Measurements from ENCODE around the gene PEX3. TPM values are rescaled to one million over a fixed set of nuclear protein-coding genes. Genes with fewer than 3 reads are reported as not detected.

PEX3 gene
- total RNA-seq, 5 donors from 2014 or later (not counting 1 experiment from before 2014, with no cell fraction given), result 12.2 to 19.9 (median 16.9) TPM

DNA sequence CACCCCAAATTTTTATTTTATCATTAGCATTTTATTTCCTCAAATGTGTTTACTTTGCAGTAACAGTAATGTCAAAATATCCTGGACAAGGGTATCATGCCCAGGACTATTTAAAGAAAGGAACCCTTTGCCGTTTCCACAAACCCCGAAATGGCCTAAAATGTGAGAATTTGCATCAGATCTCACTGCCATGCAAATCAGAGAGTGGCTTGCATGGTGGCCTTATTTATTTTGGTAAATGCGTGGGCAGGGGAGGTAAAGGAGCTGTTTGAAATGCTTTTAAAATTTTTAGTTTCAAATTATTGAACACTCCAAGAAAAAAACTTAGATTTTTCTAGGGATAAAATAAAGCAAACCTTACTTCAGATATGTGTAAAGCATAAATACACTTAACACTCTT is 43.9 kb upstream of the PEX3 start:
- DNase-seq, result no peak
- peaks cover 0 to 3% of the 10 kb centered on the region in 2 experiments for H3K27me3 ChIP-seq (replicated peaks in 1 of 2; ENCODE audit: control insufficient read depth in 2 of 2, extremely low read depth in 1 of 2, insufficient read depth in 2 of 2, low read length in 1 of 2)
- H3K4me3 ChIP-seq (ENCODE audit: control insufficient read depth in 1 of 2, extremely low read depth in 1 of 2, low read length in 1 of 2), result no peak overlapping the region
- CTCF ChIA-PET, result no interaction called here
- no peak overlapping the region for H3K27ac Mint-ChIP-seq
- H3K4me1 ChIP-seq (ENCODE audit: control insufficient read depth in 1 of 2, extremely low read depth in 1 of 2, insufficient read depth in 2 of 2, low read length in 2 of 2), result no peaks in the 10 kb centered on the region
- H3K9me3 Mint-ChIP-seq, result no peaks in the 10 kb centered on the region
- no peaks in the 10 kb centered on the region for H3K36me3 Mint-ChIP-seq
- peaks cover under 1 to 3% of the 10 kb centered on the region in 2 donors for H3K27me3 Mint-ChIP-seq
- no peaks in the 10 kb centered on the region for H3K36me3 ChIP-seq (ENCODE audit: control insufficient read depth in 2 of 2, extremely low read depth in 1 of 2, insufficient read depth in 1 of 2, low read length in 1 of 2)
- POLR2A ChIA-PET, result no interaction called here
- H3K4me1 Mint-ChIP-seq, result peaks cover 2 to 4% (median 4%) of the 10 kb centered on the region in 3 donors
- H3K4me3 Mint-ChIP-seq, result no peak overlapping the region
- H3K27ac ChIP-seq (ENCODE audit: low read length), result no peak overlapping the region
- no peak for ATAC-seq (replicated peaks in 1 of 4)
- 83% methylated on average over 2 of the region's 3 CpGs for WGBS (ENCODE audit: insufficient coverage)
- H3K9me3 ChIP-seq, result no peaks in the 10 kb centered on the region

DNA sequence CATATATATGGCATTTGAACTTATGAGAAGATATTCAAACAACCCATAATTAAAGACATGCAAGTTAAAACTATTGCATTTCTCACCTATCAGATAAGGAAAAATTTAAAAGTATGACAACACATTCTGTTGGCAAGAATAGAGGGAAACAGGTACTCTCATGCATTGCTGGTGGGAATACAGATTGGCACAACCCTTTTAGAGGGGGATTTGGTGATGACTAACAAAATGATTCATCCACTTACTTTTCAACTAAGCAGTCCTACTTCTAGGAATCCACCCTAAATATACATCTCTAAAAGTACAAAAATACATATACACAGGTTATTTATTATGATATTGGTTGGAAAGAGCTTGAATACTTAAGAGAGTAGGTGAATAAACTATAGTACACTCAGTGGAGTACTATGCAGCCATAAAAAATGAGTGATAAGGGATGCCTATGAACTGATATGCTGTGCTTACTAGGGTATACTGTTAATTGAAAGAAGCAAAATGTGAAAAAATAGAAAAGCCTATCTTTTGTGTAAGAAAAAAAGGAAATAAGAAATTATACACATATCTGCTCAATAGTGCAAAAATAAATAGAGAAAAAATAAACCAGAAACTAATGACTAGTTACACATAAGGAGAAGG is 42.3 kb upstream of the PEX3 start:
- no peaks in the 10 kb centered on the region for H3K9me3 ChIP-seq
- H3K27ac ChIP-seq (ENCODE audit: low read length), result no peak overlapping the region
- peaks cover 0 to 3% of the 10 kb centered on the region in 2 experiments for H3K27me3 ChIP-seq (replicated peaks in 1 of 2; ENCODE audit: control insufficient read depth in 2 of 2, extremely low read depth in 1 of 2, insufficient read depth in 2 of 2, low read length in 1 of 2)
- no peak for DNase-seq
- no peaks in the 10 kb centered on the region for H3K9me3 Mint-ChIP-seq
- no peaks in the 10 kb centered on the region for H3K36me3 ChIP-seq (ENCODE audit: control insufficient read depth in 2 of 2, extremely low read depth in 1 of 2, insufficient read depth in 1 of 2, low read length in 1 of 2)
- no peaks in the 10 kb centered on the region for H3K4me1 Mint-ChIP-seq
- H3K27ac Mint-ChIP-seq, result no peak overlapping the region
- no peaks in the 10 kb centered on the region for H3K4me1 ChIP-seq (ENCODE audit: control insufficient read depth in 1 of 2, extremely low read depth in 1 of 2, insufficient read depth in 2 of 2, low read length in 2 of 2)
- peaks cover 2 to 3% of the 10 kb centered on the region in 2 donors for H3K27me3 Mint-ChIP-seq
- no peak overlapping the region for H3K4me3 ChIP-seq (ENCODE audit: control insufficient read depth in 1 of 2, extremely low read depth in 1 of 2, low read length in 1 of 2)
- H3K4me3 Mint-ChIP-seq, result no peak overlapping the region
- POLR2A ChIA-PET, result interaction anchor here in 1 of 2 donors (0.6 kb wide), 1 partner anchor 722 kb away, joined by 3 read pairs; no protein-coding TSS in a partner anchor
- no peaks in the 10 kb centered on the region for H3K36me3 Mint-ChIP-seq
- CTCF ChIA-PET, result no interaction called here
- ATAC-seq (replicated peaks in 1 of 4), result no peak

DNA sequence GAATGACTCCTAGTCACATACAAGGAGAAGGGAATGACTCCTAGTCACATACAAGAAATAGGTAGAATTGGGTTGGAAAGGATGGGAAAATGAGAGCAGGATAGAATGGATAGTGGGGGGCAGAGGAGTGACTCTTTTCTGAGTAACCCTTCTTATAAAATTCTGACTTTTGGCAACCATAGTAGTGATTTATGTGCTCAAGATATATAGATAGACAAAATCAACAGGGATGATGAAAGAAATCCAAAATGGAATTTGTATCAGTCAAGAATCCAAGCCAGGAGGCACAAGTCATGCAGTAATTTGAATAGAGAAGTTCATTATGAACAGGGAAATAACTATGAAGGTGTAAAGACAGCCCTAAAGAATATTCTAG is 41.8 kb upstream of the PEX3 start:
- no peak overlapping the region for H3K4me3 Mint-ChIP-seq
- Histone ChIP-seq H3K4me1 (ENCODE audit: control insufficient read depth in 1 of 2, extremely low read depth in 1 of 2, insufficient read depth in 2 of 2, low read length in 2 of 2) (no peaks in the 10 kb centered on the region), H3K27me3 (replicated peaks in 1 of 2; ENCODE audit: control insufficient read depth in 2 of 2, extremely low read depth in 1 of 2, insufficient read depth in 2 of 2, low read length in 1 of 2) (peaks cover 0 to 3% of the 10 kb centered on the region in 2 experiments), H3K9me3 (no peaks in the 10 kb centered on the region), H3K27ac (ENCODE audit: low read length) (no peak overlapping the region), H3K36me3 (ENCODE audit: control insufficient read depth in 2 of 2, extremely low read depth in 1 of 2, insufficient read depth in 1 of 2, low read length in 1 of 2) (no peaks in the 10 kb centered on the region), H3K4me3 (ENCODE audit: control insufficient read depth in 1 of 2, extremely low read depth in 1 of 2, low read length in 1 of 2) (no peak overlapping the region)
- peaks cover 2 to 3% of the 10 kb centered on the region in 2 donors for H3K27me3 Mint-ChIP-seq
- no peak for ATAC-seq (replicated peaks in 1 of 4)
- H3K27ac Mint-ChIP-seq, result no peak overlapping the region
- no peaks in the 10 kb centered on the region for H3K4me1 Mint-ChIP-seq
- DNase-seq, result no peak
- H3K36me3 Mint-ChIP-seq, result no peaks in the 10 kb centered on the region
- ChIA-PET CTCF (no interaction called here), POLR2A (no interaction called here)
- H3K9me3 Mint-ChIP-seq, result no peaks in the 10 kb centered on the region

DNA sequence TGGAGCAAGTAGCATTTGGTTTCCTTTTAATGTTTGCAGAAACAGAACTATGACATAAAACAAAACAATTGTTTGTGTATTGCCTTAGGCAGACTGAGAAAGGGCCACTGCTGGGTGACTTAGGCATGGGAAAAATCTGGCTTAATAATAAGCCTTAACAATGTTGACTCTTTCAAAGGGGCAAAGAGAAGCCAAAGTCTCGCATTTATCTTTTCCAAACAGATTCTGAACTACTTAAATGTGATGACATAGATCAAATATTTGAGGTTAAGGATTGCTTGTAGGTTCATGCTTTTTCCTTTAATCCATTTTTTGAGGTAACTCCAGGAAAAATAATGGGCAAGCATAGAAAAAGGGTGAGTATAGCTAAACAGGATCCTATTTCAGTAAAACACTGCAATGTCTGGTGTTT is 39.7 kb upstream of the PEX3 start:
- CTCF ChIA-PET, result interaction anchor here (0.7 to 1.0 kb wide), 3 partner anchors 13 to 826 kb away, joined by 3 to 4 read pairs (median 4); no protein-coding TSS in a partner anchor
- DNase-seq, result no peak
- POLR2A ChIA-PET, result interaction anchor here in 1 of 2 donors (0.7 kb wide), 1 partner anchor 696 kb away, joined by 6 read pairs; no protein-coding TSS in a partner anchor
- Histone ChIP-seq H3K4me3 (ENCODE audit: control insufficient read depth in 1 of 2, extremely low read depth in 1 of 2, low read length in 1 of 2) (no peak overlapping the region), H3K27me3 (replicated peaks in 1 of 2; ENCODE audit: control insufficient read depth in 2 of 2, extremely low read depth in 1 of 2, insufficient read depth in 2 of 2, low read length in 1 of 2) (no peaks in the 10 kb centered on the region), H3K27ac (ENCODE audit: low read length) (no peak overlapping the region), H3K36me3 (ENCODE audit: control insufficient read depth in 2 of 2, extremely low read depth in 1 of 2, insufficient read depth in 1 of 2, low read length in 1 of 2) (no peaks in the 10 kb centered on the region), H3K4me1 (ENCODE audit: control insufficient read depth in 1 of 2, extremely low read depth in 1 of 2, insufficient read depth in 2 of 2, low read length in 2 of 2) (no peaks in the 10 kb centered on the region), H3K9me3 (no peaks in the 10 kb centered on the region)
- H3K36me3 Mint-ChIP-seq, result peaks cover 5% of the 10 kb centered on the region
- H3K27me3 Mint-ChIP-seq, result peaks cover 2 to 3% of the 10 kb centered on the region in 2 donors
- no peaks in the 10 kb centered on the region for H3K4me1 Mint-ChIP-seq
- no peak overlapping the region for H3K27ac Mint-ChIP-seq
- no peaks in the 10 kb centered on the region for H3K9me3 Mint-ChIP-seq
- H3K4me3 Mint-ChIP-seq, result no peak overlapping the region
- no CpG with 5 or more reads among the region's 1 CpG for WGBS (ENCODE audit: insufficient coverage)
- ATAC-seq (replicated peaks in 1 of 4), result no peak

DNA sequence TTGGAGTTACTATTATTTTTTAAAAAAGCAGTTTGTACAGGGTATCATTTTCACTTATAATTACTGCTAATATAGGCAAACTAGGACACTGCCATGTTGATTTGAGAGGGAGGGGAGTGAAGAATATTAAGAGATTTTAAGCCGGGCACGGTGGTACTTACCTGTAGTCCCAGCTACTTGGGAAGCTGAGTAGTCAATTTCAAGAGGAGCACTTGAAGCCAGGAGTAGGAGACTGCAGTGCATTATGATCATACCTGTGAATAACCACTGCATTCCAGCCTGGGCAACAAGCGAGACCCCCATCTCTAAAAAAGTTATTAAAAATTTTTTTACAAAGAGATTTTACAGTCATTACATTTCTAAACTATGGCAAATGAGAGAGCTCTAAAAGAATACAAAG is 35.8 kb upstream of the PEX3 start:
- H3K9me3 ChIP-seq, result no peaks in the 10 kb centered on the region
- H3K27me3 ChIP-seq (replicated peaks in 1 of 2; ENCODE audit: control insufficient read depth in 2 of 2, extremely low read depth in 1 of 2, insufficient read depth in 2 of 2, low read length in 1 of 2), result no peaks in the 10 kb centered on the region
- ATAC-seq (replicated peaks in 1 of 4) (no peak), DNase-seq (no peak)
- ChIA-PET CTCF (interaction anchor here (0.5 to 0.9 kb wide), 2 partner anchors 9 to 1101 kb away, joined by 3 to 4 read pairs; no protein-coding TSS in a partner anchor), POLR2A (no interaction called here)
- Mint-ChIP-seq H3K27me3 (peaks cover 0 to 2% of the 10 kb centered on the region in 2 donors), H3K4me1 (no peaks in the 10 kb centered on the region), H3K36me3 (peaks cover 5% of the 10 kb centered on the region), H3K4me3 (no peak overlapping the region), H3K9me3 (no peaks in the 10 kb centered on the region), H3K27ac (no peak overlapping the region)
- H3K4me1 ChIP-seq (ENCODE audit: control insufficient read depth in 1 of 2, extremely low read depth in 1 of 2, insufficient read depth in 2 of 2, low read length in 2 of 2), result no peaks in the 10 kb centered on the region
- H3K4me3 ChIP-seq (ENCODE audit: control insufficient read depth in 1 of 2, extremely low read depth in 1 of 2, low read length in 1 of 2), result no peak overlapping the region
- H3K27ac ChIP-seq (ENCODE audit: low read length), result no peak overlapping the region
- no peaks in the 10 kb centered on the region for H3K36me3 ChIP-seq (ENCODE audit: control insufficient read depth in 2 of 2, extremely low read depth in 1 of 2, insufficient read depth in 1 of 2, low read length in 1 of 2)
- WGBS (ENCODE audit: insufficient coverage), result 100% methylated on average over 2 of the region's 3 CpGs

DNA sequence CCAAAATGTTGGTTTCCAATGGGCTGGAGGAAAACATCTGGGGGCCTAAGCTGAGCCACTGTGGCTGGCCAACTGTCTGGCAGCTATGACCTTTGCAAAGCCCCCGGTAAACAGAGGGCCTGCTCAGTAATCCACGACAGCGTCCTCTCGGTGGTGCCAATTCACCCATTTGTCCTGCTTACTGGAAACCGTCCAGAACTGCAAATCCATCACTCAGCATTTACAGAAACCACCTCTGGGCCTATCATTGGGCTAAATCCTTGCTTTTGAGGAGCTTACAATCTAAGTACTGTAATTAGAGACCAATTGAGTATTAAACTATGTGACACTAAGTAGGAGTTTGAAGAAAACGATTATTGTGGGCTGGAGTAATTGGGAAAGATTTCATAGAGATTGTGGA is 31.1 kb upstream of the PEX3 start:
- no peak overlapping the region for H3K4me3 ChIP-seq (ENCODE audit: control insufficient read depth in 1 of 2, extremely low read depth in 1 of 2, low read length in 1 of 2)
- Mint-ChIP-seq H3K27ac (no peak overlapping the region), H3K27me3 (no peaks in the 10 kb centered on the region), H3K36me3 (peaks cover 5% of the 10 kb centered on the region), H3K4me3 (no peak overlapping the region), H3K9me3 (no peaks in the 10 kb centered on the region), H3K4me1 (no peaks in the 10 kb centered on the region)
- POLR2A ChIA-PET, result no interaction called here
- 94% methylated on average over 5 of the region's 6 CpGs for WGBS (ENCODE audit: insufficient coverage)
- no peaks in the 10 kb centered on the region for H3K36me3 ChIP-seq (ENCODE audit: control insufficient read depth in 2 of 2, extremely low read depth in 1 of 2, insufficient read depth in 1 of 2, low read length in 1 of 2)
- H3K9me3 ChIP-seq, result no peaks in the 10 kb centered on the region
- no peak overlapping the region for H3K27ac ChIP-seq (ENCODE audit: low read length)
- DNase-seq, result no peak
- CTCF ChIA-PET, result interaction anchor here in 1 of 2 donors (1.0 kb wide), 1 partner anchor 9 kb away, joined by 3 read pairs; no protein-coding TSS in a partner anchor
- no peaks in the 10 kb centered on the region for H3K4me1 ChIP-seq (ENCODE audit: control insufficient read depth in 1 of 2, extremely low read depth in 1 of 2, insufficient read depth in 2 of 2, low read length in 2 of 2)
- no peaks in the 10 kb centered on the region for H3K27me3 ChIP-seq (replicated peaks in 1 of 2; ENCODE audit: control insufficient read depth in 2 of 2, extremely low read depth in 1 of 2, insufficient read depth in 2 of 2, low read length in 1 of 2)
- ATAC-seq (replicated peaks in 1 of 4), result no peak

Measured in T-cell (primary cell).